GM06990 (cell line): ENCODE results near the gene GDF7.

Experiments used
- DNase-seq: peaks from one replicate; pipeline ENCODE4 v3.0.0-alpha.2; 2011; ENCODE audit not compliant: insufficient read length; ENCODE audit errors: extremely low read depth
- H3K27me3 ChIP-seq: replicated peaks from 2 replicates; pipeline ENCODE4 v1.6.0; 2011; ENCODE audit warnings: low read length; ENCODE audit not compliant: control insufficient read depth, insufficient read depth
- H3K36me3 ChIP-seq: 2 replicates; pipeline ENCODE4 v1.5.1; 2011; ENCODE audit warnings: low read length; ENCODE audit not compliant: control insufficient read depth, insufficient read depth
- H3K4me3 ChIP-seq: replicated peaks from 2 replicates; pipeline ENCODE4 v1.5.1; 2011; ENCODE audit warnings: low read depth, mild to moderate bottlenecking, control low read depth, low read length
- TF ChIP-seq, protein P1 (sequence below): IDR thresholded peaks from 2 replicates; pipeline ENCODE4 v1.5.1; 2011; ENCODE audit warnings: low read length, control low read depth, mild to moderate bottlenecking, inconsistent platforms; ENCODE audit not compliant: insufficient read depth, poor library complexity, severe bottlenecking

Gene GDF7

DNA sequence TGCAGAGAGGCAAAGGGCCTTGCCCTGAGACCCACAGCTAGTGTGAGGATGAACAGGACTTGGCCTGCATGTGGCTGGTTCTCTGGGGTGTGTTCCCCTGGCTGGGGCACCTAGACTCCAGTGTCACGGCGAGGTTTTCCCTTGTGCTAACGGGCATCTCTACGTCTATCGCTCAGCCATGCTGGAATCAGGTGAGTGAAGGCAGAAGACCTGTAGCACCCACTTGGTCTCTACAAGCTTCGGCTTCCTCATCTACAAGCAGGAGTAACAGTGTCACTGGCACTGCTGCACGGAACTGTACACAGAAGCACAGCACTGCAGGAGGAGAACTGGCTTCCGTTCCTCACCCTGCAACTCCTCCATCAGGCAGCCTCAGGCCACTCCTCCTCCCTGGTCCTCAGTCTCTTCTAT lies 46.7 kb upstream of the GDF7 start:
- TF ChIP-seq, protein P1, sequence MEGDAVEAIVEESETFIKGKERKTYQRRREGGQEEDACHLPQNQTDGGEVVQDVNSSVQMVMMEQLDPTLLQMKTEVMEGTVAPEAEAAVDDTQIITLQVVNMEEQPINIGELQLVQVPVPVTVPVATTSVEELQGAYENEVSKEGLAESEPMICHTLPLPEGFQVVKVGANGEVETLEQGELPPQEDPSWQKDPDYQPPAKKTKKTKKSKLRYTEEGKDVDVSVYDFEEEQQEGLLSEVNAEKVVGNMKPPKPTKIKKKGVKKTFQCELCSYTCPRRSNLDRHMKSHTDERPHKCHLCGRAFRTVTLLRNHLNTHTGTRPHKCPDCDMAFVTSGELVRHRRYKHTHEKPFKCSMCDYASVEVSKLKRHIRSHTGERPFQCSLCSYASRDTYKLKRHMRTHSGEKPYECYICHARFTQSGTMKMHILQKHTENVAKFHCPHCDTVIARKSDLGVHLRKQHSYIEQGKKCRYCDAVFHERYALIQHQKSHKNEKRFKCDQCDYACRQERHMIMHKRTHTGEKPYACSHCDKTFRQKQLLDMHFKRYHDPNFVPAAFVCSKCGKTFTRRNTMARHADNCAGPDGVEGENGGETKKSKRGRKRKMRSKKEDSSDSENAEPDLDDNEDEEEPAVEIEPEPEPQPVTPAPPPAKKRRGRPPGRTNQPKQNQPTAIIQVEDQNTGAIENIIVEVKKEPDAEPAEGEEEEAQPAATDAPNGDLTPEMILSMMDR: no peak
- Histone ChIP-seq H3K27me3 (no peaks in the 10 kb centered on the region), H3K4me3 (no peak overlapping the region), H3K36me3 (peaks cover 3% of the 10 kb centered on the region)
- no peak for DNase-seq

DNA sequence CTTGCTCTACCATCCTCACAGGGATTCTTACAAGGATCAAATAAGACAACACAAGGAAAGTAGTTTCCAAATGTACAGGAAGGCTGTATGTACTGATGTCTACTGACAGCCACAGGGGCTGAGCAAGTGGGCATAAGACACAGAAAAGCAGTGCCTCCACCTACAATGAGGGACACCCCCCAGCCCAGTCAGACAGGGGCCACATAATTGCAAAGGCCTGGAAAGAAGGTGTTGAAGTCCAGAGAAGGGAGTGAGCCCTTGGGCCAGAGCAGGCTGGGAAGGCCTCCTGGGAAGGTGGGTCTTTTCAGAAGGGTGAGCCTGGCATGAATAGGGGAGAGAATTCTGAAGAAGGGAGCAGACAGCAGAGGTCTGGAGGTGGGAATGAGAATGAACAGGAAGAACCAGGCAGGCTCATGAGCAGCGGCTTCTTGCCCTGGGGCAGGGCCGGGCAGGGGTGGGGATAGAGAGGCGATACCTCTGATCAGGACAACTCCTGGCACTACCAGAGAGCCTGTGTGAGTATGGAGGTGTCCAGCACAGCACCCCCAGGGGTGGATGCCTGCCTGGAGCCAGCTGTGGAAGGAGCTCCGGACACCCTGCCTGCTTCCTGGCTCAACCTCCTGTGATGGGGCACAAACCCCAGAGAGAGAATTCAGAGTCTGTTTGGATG lies 46.1 kb upstream of the GDF7 start:
- no peak for DNase-seq
- TF ChIP-seq, protein P1: no peak
- Histone ChIP-seq H3K4me3 (no peak overlapping the region), H3K27me3 (no peaks in the 10 kb centered on the region), H3K36me3 (peaks cover 3% of the 10 kb centered on the region)

DNA sequence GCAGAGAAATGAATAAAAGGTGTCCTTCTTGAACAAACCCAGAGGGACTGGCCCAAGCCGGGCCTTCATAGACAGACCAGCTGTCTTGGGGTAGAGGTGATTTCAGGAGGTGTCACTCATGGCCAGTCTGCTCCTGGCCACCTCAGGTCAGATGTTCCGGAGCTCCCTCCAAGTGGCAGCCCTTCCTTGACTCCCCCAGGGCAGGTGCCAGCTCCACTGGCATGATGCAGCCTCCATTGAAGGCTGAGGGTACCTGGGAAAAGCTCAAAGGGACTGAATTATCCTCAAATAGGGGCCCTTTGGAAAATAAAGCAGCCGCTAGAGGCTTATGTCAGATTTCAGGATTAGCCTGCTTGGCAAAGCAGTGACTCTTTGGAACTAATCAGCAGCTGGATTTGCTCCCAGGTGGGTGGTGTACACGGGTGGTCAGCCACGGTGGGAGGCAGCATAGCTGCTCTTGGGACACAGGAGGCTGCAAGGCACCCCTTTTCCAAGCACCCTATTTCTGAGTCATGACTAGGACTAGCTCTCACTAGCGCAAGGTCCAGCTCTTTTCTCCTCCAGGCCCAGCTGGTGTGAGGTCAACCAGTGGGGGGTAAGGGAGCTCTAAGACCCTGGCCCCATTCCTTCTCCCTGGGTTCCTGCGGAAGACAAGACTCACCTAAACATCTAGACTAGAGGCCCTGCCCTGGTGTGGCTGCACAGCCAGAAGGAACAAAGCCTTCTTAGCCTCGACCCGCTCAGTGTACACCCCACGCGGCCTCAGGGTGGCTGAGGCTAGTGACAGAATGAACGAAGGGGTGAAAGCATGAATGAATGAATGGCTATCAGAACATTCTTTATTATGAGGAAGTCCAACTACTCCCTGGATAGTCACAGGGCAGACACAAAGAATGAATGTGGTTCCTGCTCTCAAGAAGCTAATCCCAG lies 45.3 kb upstream of the GDF7 start:
- TF ChIP-seq, protein P1: no peak
- DNase-seq: no peak
- H3K4me3 ChIP-seq: no peak overlapping the region
- H3K27me3 ChIP-seq: no peaks in the 10 kb centered on the region
- peaks cover 3% of the 10 kb centered on the region for H3K36me3 ChIP-seq

DNA sequence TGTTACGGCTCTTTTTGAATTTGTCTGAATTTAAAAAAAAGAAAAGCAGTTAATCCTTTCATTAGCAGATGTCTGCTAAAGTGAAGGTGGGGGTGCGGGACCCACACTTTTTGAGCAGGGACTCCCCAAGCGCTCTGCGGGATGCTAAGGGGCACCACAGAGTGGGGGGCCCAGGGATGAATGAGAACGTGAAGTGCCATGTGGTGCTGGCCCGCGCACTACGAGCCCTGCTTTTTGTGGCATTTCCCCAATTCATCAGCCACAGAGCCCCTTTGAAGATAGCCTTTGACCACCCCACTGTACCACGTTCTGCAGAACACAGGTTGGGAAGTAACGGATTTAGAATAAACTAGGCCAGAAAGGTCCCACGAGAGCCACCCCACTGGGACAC lies 44.7 kb upstream of the GDF7 start:
- DNase-seq: no peak
- Histone ChIP-seq H3K36me3 (peaks cover 3% of the 10 kb centered on the region), H3K4me3 (no peak overlapping the region), H3K27me3 (no peaks in the 10 kb centered on the region)
- TF ChIP-seq, protein P1: no peak

DNA sequence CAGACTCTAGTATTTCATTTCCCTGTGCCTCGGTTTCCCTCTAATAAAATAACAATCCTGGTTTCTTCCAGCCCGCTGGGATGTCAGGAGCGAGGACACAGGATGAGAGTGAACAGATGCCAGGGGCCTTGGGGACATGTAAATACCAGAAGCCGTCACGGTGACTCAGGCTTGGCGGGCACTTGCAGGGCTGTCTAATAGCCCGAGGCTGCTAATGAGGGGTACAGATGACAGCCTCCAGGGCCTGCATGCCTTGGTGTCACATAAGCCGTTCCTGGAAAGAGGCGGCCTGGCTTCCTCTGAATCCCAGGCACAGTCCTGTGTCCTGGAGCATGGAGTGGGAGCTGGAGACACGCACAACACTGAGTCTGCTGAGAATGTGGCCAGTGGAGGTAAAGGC lies 44.2 kb upstream of the GDF7 start:
- no peak for DNase-seq
- Histone ChIP-seq H3K36me3 (peaks cover 3% of the 10 kb centered on the region), H3K27me3 (no peaks in the 10 kb centered on the region), H3K4me3 (no peak overlapping the region)
- TF ChIP-seq, protein P1: no peak
